Fibroblast of peridontal ligament (primary cell): ENCODE data around the gene AIF1.
"Not testable (repeated sequence)": the region's sequence is repeated elsewhere in the genome, so short reads cannot be mapped to it uniquely, and the experiment has no call there.

ENCODE experiments used
- DNase-seq: peaks from one replicate; pipeline ENCODE4 v3.0.0-alpha.2; 2010; ENCODE audit errors: extremely low read depth

The AIF1 gene

DNA sequence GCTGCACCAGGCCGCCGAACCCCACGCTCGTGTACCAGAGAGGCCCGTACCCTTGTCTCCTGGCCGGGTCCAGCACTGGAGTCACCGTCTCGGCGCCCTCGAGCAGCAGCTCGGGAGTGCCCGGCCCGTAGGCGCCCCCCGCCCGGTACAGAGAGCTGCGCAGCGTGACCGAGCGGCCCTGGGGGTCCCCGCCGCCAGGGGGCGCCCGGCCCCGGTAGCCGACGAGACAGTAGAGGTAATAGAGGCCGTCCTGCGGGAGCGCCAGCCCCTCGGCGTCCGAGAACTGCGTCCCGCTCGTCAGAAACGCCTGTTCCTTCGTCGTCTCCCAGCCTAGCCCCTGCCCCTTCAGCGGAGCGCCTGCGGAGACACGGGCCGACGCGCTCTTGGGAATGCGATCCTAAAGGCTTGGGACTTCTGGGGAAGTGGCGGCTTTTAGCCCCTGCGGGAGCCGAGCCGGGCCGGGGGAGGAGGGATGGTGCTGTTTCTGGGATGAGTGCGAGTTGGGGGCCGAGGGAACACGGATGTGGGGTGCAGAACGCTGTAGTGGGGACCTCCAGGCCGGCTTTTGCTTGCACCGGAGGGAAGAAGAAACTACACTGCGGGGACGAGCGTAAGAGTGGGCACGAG lies 34.1 kb upstream of the AIF1 start:
- peak; percentile 63 for DNase-seq

DNA sequence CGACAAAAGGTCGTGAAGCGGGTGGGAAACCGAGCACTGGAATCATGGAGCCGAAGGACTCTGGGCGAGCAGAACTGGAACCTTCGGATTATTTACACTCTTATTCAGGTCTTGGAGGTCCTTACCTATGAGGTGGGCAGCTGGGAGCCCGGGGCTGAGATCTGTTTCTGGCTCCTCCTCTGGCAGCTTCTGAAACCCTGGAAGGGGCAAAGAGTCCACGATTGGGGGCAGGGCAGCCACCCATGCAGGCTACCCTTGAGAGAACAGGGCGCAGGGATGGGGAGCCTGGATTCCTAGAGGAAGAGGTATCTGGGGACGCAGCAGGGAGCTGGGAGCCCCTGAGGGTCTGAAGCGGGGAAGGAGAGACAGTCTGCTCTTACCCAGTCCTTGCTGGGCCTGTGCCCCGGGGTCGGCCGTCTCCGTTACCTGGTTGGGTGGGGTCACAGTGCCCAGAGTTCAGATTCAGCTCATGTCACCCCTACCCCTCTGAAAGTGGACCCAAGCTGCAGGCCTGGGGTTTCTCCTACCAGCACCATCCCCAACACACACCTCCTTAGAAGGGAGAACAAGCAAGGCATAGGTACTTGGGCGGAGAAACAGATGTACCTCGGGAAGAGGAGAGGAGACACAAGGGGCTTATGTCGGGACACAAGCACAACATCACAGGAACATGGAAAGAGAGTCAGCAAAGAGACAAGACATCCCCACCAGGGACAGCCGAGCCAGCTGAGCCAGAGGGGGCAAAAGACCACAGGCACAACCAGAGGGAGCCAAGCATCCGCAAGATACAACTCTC lies 33.4 kb upstream of the AIF1 start:
- peak; percentile 6 for DNase-seq

DNA sequence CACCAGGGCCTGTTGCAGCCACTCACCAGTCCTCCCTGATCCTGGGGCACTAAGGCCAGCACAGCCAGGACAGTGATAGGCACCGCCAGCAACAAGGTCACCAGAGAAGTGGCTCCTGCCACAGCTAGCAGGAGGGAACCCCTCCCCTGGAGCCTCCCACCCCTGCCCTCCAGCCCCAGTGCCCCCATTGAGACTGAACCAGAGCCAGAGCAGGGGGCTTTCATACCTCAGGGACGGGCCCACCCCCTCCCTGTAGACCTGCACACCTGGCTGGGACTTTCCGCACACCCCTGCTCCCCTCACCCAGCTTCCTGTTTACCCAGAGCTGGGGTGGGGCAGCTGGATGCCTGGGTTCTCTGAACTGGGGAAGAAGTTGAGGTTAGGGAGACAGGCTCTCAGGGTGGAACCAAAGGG lies 32.8 kb upstream of the AIF1 start, which contains the start of gene LTB:
Gene LTB (minus strand): TSS at position 195 of the 414 bp plus-strand sequence. CDS start 7 bp downstream, at position 188.
- DNase-seq: no peak

DNA sequence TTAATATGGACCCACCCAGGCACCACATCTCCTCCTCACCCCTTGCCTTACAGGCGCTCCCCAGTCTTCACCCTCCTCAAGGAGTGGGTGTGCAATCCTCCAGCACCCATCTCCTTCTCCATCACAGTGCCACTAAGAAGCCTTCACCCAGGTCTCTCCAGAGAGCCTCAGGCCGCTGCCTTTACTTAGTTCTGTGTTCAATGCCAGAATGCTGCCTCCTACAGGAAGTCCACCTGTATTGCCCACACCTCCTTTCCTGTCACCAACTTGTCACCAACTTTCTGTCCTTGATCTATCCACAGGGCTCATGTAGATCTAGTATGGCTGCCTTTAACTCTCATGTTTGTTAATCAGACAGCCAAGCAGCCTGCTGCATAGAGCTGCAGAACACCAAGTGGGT lies 29.5 kb upstream of the AIF1 start:
- DNase-seq: no peak

- no peak for DNase-seq
These were observed 29.0 kb upstream of the AIF1 start, which contains the start of gene LST1 for GRCh38 chr6:31586008-31586407. Gene LST1, plus strand, starts transcription at chr6:31586277. Its CDS starts 1,023 bp downstream, at chr6:31587300.

- no peak for DNase-seq
These were observed 28.3 kb upstream of the AIF1 start for GRCh38 chr6:31586599-31587281.

DNA sequence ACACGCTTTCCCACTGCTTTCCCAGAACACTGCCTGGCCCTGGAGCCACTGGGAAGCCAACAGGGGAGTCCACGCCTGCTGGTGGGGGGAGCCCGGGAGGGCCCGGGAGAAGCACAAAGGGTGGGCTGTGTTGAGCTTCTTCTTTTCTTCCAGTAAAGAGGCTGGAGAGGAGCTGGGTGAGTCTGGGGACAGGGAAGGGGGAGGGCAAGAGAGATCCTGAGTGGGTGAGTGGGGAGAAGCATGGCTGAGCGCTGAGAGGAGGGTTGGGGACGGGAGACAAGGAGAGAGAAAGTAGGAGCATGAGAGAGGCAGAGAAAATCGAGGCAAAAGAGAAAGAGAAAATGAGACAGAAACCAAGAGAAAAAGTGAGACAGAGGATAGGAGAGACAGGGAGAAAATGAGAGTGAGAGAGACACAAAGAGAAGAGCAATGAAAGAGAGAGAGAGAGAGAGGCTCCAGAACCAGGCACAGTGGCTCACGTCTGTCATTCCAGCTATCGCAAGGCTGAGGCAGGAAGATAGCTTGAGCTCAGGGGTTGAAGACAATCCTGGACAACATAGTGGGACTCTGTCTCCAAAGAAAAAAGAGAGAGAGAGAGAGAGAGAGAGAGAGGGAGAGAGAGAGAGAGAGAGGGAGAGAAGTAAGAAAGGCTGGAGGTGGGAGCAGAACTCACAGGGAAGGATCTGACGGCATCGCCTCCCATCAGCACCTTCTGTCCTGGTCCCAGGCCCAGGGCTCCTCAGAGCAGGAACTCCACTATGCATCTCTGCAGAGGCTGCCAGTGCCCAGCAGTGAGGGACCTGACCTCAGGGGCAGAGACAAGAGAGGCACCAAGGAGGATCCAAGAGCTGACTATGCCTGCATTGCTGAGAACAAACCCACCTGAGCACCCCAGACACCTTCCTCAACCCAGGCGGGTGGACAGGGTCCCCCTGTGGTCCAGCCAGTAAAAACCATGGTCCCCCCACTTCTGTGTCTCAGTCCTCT lies 26.9 kb upstream of the AIF1 start:
- DNase-seq: peak; percentile 11

GRCh38 chr6:31588871-31589650 lies 26.0 kb upstream of the AIF1 start:
- no peak for DNase-seq

DNA sequence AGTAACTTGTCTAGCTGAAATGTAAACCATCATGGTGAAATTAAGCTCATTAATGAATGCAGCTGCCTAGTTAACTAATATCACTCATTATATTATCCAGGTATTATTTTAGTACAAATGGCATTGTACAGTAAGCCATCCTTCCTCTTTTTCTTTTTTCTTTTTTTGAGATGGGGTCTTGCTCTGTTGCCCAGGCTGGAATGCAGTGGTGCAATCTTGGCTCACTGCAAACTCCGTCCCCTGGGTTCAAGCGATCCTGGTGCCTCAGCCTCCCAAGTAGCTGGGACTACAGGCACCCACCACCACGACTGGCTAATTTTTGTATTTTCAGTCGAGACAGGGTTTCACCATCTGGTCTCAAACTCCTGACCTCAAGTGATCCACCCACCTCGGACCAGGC lies 24.3 kb upstream of the AIF1 start:
- DNase-seq: not testable (repeated sequence)

- DNase-seq: no peak
These were observed 22.6 kb upstream of the AIF1 start for GRCh38 chr6:31592396-31592771.

- peak; percentile 38 for DNase-seq
These were observed 18.0 kb upstream of the AIF1 start for GRCh38 chr6:31597006-31597405.

DNA sequence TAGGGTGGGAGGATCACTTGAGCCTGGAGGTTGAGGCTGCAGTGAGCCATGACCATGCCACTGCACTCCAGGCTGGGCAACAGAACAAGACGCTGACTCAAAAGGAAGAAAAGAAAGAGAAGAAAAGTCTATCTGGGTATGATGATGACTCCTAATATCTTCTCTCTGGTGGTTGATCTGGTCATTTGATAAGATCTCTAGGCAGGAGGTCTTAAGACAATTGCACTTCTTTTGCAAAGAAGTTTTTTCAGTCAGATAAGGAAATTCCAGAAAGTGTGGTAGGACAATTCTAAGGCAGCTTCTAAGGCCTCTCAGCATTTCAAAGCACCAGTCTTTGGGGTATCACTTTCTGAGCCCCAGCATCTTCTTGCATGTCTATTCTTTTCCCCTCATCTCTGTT lies 7.7 kb upstream of the AIF1 start:
- no peak for DNase-seq

DNA sequence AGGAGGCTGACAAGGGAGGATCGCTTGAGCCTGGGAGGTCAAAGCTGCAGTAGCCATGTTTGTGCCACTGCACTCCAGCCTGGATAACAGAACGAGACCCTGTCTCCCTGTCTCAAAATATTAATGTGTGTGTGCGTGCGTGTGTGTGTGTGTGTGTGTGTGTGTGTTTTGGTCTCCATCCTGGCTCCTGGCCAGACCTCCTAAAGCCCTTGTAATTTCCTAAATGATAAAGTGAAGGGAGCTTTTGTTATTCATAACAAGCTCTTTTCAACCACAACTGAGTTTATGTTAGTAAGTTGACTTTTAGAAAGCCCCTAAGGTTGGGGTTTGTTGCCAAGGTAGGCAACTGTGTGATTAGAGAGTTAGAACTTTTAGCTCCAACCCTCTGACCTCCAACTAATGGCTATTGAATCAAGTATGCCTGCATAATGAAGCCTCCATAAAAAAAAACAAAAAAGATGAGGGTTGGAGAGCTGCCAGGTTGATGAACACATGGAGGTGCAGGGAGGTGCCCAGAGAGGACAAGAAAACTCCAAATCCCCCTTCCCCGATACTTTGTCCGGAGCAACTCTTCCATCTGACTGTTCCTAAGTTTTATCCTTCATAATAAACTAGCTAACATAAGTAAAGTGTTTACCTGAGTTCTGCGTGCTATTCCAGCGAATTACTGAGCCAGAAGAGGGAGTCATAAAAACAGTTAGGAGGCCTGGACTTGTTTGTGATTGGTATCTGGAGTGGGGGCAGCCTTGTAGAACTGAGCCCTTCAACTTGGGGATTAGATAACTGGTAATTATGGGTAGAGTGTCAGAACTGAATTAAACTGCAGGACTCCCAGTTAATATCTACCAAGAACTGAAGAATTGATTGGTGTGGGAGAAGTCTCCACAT lies 5.3 kb upstream of the AIF1 start:
- DNase-seq: no peak

- DNase-seq: peak; percentile 45
These were observed 4.1 kb upstream of the AIF1 start for GRCh38 chr6:31610968-31611367.

DNA sequence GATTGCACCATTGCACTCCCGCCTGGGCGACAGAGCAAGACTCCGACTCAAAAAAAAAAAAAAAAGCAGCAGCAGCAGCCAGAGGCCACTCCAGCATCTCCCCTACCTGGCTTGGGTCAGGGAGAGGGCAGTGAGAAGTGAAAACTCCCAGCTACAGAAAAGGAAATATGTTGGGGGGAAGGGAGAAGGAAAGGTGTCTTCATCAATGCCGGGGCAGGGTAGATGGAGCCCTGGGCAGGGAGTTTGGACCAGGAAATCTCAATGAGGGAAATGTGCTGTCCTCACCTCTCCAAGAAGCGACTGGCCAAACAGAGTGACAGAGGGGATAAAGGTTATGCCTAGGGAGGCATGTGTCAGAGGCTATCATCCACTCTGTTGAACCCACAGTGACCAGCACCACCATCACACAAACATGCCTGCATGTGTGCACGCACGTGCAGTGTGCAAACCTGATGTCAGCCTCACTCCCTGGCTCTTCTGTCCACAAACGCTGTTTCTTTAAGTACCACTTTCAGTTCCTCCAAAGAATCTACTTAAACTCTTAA lies 887 bp upstream of the AIF1 start:
- DNase-seq: no peak

DNA sequence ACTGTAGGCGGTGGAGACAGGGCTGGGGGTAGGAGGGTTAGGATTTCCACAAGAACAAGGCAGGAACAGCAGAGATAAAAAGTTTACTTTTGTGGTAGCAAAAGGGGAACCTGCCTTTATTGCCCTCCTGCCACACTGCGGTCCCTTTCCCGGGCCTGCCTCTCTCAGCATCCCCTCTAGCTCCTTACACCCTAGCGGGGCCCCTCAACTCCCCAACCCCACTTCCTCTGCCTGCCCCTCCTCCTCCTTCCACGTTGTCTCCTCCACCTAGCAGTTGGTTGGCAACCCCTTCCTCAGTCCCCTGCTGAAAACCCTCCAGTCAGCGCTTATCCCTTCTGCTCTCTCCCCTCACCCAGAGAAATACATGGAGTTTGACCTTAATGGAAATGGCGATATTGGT lies 714 bp downstream of the AIF1 start:
- no peak for DNase-seq

DNA sequence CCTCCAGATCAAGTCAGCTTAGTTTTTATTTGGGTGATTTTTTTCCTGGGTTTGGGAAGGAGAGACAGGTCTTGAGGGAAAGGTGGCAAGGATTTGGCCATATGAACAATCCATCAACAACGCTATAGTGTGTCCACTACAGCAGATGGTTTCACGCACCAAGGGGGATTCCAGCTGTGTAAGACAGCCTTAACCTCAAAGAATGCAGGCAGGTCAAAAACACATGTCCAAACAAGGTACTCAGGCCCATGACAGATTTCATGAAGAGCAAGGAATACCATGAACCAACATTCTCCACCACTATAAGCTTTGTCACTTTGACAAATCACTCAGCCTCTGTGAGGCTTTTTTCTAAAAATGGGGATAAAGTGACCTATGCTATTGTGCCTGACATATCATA lies 2.0 kb downstream of the AIF1 start:
- no peak for DNase-seq

- DNase-seq: peak; percentile 98
These were observed 5.0 kb downstream of the AIF1 start for GRCh38 chr6:31619805-31620585.
